ENCODE measurements around the gene NEMF.
A peak's percentile ranks its signal among the peaks of the same experiment; 100 is the strongest.
"Not testable (repeated sequence)": the region's sequence is repeated elsewhere in the genome, so short reads cannot be mapped to it uniquely, and the experiment has no call there.

NEMF gene

GRCh38 chr14:49767270-49767570, 85.4 kb downstream of the NEMF start:
- DNase-seq = no peak
- TF ChIP-seq GATA1 (IDR thresholded peaks at IDR 0.05; ENCODE audit: low read depth, low read length) (no peak), POLR2A (IDR thresholded peaks at IDR 0.05; ENCODE audit: low read length) (no peak)

- peak in 1 of 2 experiments; percentile 41 for DNase-seq
- TF ChIP-seq GATA1 (IDR thresholded peaks at IDR 0.05; ENCODE audit: low read depth, low read length) = no peak
- no peak for TF ChIP-seq POLR2A (IDR thresholded peaks at IDR 0.05; ENCODE audit: low read length)
These were observed 85.7 kb downstream of the NEMF start for GRCh38 chr14:49766839-49767238.

DNA sequence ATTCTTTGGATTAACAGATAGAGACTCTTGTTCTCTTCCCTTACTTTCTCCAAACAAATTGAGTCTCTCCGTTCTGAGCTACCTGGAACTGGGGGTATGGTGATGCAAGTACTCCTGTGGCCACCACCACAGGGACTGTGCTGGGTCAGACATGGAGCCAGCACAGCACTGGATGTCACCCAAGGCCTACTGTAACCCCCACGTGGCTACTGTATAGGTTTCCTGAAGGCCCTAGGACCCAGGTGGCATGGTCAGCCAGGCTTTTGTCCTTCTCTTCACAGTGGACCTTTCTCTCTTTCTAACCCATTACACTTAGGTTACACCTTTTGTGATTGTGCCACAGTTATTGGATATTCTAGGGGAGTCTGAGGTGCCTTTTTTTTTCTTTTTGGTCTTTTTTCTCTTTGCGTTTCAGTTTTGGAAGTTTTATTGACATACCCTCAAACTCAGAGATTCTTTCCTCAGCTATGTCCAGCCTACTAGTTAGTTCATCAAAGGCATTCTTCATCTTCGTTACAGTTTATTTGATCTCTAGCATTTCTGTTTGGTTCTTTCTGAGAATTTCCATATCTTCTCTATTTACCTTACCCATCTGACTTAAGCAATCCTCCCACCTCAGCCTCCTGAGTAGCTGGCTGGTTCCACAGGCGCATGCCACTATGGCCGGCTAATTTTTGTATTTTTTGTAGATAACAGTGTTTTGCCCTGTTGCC, 90.6 kb downstream of the NEMF start:
- no peak for DNase-seq
- no peak for TF ChIP-seq GATA1 (IDR thresholded peaks at IDR 0.05; ENCODE audit: low read depth, low read length)
- no peak for TF ChIP-seq POLR2A (IDR thresholded peaks at IDR 0.05; ENCODE audit: low read length)

DNA sequence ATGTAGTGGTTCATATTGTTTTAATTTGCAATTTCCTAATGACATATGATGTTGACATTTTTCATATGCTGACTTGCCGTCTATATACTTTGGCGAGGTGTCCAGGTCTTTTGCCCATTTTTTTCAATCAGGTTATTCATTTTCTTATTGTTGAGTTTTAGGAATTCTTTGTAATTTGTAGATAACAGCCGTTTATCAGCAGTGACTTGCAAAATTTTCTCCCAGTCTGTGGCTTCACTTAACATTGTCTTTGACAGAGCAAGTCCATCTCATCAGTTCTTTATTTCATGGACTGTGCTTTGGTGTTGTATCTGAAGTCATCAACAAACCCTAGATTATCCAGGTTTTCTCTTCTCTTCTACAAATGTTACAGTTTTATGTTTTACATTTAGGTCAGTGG, 97.2 kb downstream of the NEMF start:
- DNase-seq = peak; percentile 10 to 20
- TF ChIP-seq POLR2A (IDR thresholded peaks at IDR 0.05; ENCODE audit: low read length) = no peak
- TF ChIP-seq GATA1 (IDR thresholded peaks at IDR 0.05; ENCODE audit: low read depth, low read length) = no peak

GRCh38 chr14:49754570-49755097, 98.0 kb downstream of the NEMF start:
- TF ChIP-seq POLR2A (IDR thresholded peaks at IDR 0.05; ENCODE audit: low read length) (no peak), GATA1 (IDR thresholded peaks at IDR 0.05; ENCODE audit: low read depth, low read length) (no peak)
- DNase-seq = no peak

GRCh38 chr14:49746476-49746875, 106.1 kb downstream of the NEMF start:
- DNase-seq = not testable (repeated sequence)

- no peak for DNase-seq
- TF ChIP-seq GATA1 (IDR thresholded peaks at IDR 0.05; ENCODE audit: low read depth, low read length) (no peak), POLR2A (IDR thresholded peaks at IDR 0.05; ENCODE audit: low read length) (no peak)
These were observed 107.4 kb downstream of the NEMF start for GRCh38 chr14:49745191-49745590.

- not testable (repeated sequence) for DNase-seq
These were observed 116.9 kb downstream of the NEMF start for GRCh38 chr14:49735669-49736068.

- no peak for TF ChIP-seq GATA1 (IDR thresholded peaks at IDR 0.05; ENCODE audit: low read depth, low read length)
- TF ChIP-seq POLR2A (IDR thresholded peaks at IDR 0.05; ENCODE audit: low read length) = no peak
- no peak for DNase-seq
These were observed 118.8 kb downstream of the NEMF start for GRCh38 chr14:49733836-49734235.

DNA sequence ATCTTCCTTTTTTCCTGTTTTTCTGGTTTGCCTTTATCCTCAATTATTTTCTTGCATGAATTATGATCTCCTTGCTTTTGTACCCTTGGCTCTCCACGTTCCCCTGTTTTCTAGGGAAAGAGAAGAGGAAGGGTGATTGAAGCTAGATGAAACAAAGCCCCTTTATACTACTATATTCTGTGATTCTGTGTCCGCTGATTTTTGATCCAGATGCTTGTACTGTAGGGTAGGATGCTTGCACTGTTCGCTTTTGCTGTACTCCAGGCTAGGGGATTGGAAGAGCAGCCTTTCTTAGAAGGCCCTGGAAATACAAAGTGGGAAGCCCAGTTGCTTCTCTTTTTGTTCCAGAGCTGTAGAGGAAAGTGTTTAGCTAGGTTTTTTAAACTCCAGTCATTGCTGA, 119.7 kb downstream of the NEMF start:
- TF ChIP-seq POLR2A (IDR thresholded peaks at IDR 0.05; ENCODE audit: low read length) (no peak), GATA1 (IDR thresholded peaks at IDR 0.05; ENCODE audit: low read depth, low read length) (no peak)
- DNase-seq = no peak

Data from erythroblast (primary cell).